GM18858 (cell line): ENCODE results near the gene GGA3.
"Not testable (repeated sequence)": the region's sequence is repeated elsewhere in the genome, so short reads cannot be mapped to it uniquely, and the experiment has no call there.

Experiments
- ATAC-seq: cut with Tn5 transposase; IDR thresholded peaks from one replicate; pipeline ENCODE4 v1.9.1; 2021; ENCODE audit not compliant: unreplicated experiment

The GGA3 gene

GRCh38 chr17:75227729-75228128 lies 33.7 kb downstream of the GGA3 start:
- no peak for ATAC-seq

DNA sequence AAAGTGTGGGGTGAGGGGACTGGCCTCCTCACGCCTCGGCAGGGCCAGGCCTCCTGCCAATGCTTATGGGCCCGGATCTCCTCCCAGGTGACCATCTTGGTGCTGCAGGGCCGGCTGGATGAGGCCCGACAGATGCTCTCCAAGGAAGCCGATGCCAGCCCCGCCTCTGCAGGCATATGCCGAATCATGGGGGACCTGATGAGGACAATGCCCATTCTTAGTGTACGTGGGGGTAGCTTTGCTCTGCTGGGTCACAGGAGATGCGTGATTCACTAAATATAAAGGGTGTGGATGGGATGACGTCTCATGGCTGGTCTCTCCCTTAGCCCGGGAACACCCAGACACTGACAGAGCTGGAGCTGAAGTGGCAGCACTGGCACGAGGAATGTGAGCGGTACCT lies 36.4 kb downstream of the GGA3 start:
- ATAC-seq: no peak

- ATAC-seq: no peak
These were observed 41.6 kb downstream of the GGA3 start for GRCh38 chr17:75219815-75220214.

GRCh38 chr17:75218131-75218530 lies 43.3 kb downstream of the GGA3 start:
- no peak for ATAC-seq

GRCh38 chr17:75209061-75209460 lies 52.3 kb downstream of the GGA3 start:
- no peak for ATAC-seq

DNA sequence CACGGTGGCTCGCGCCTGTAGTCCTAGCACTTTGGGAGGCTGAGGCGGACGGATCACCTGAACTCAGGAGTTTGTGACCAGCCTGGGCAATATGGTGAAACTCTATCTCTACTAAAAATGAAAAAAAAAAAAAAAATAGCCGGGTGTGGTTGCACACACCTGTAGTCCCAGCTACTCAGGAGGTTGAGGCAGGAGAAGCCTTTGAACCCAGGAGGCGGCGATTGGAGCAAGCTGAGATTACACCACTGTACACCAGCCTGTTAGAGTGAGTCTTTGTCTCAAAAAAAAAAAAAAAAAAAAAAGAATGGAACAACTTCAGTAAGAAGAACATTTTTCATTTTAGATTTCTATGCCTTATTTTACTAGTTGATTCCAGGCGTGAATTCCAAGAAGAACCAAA lies 53.2 kb downstream of the GGA3 start:
- ATAC-seq: no peak

DNA sequence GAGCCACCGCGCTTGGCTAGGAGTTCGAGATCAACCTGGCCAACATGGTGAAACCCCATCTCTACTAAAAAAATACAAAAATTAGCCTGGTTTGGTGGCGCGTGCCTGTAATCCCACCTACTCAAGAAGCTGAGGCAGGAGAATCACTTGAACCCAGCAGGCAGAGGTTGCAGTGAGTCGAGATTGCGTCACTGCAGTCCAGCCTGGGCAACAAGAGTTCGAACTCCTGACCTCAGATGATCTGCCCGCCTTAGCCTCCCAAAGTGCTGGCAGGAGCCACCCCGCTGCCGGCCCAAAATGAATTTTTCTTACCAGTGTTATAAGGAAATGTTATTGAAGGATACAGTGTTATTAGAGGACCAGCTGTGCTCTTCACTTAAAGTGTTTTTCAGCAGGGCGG lies 53.6 kb downstream of the GGA3 start:
- no peak for ATAC-seq

GRCh38 chr17:75207050-75207407 lies 54.4 kb downstream of the GGA3 start:
- not testable (repeated sequence) for ATAC-seq

DNA sequence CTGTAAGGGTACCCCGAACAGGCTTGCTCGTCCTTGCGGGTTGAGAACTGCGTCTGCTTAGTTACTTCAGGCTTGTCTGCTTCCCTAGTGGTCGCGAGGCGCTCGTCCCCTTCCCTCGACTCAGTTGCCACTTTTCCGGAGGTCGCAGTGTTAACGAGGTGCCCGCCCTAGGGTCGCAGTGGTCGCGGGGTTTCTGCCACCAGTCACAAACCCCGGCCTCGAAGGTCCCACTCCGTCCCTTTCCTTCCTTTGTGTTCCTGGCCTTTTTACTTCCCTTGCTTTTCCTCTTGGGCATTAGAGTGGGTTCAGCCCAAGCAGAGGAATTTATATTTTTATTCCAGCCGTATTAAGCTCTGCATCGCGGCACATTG lies 55.6 kb downstream of the GGA3 start:
- ATAC-seq: no peak

DNA sequence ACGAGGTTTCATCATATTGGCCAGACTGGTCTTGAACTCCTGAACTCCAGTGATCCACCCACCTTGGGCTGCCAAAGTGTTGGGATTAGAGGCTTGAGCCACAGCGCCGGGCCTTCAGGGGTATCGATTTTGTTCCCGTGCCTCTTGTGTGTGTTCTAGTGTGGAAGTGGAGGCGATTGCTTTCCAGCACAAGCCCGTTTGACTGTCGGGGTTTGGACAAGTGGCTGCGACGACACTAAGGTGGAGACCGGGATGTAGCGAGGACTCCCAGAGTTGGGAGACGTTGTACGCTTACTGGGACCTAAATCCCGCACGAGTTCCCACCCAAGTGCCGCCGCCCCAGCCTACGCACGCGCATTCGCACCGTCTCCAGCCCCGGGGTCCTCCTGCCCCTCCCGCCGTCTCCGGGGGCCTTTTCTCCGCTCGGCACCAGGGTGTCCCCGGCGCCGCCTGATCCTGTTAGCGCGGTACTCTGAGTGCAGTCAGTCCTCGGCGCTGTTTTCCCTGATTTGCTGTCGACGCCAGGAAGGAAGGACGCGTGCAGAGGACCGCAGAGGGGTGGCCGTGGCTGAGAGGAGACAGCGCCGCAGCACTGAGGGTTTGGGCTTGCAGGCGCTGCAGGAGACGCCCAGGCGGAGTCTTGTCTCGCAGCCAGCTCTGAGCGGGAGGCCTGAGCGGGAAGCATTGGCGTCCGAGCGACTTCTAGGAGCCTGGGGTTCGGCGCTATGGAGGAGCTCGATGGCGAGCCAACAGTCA lies 56.2 kb downstream of the GGA3 start, which contains the start of gene NUP85:
NUP85 (plus strand) TSS at position 643 of the 756 bp plus-strand sequence; CDS start at position 726, 83 bp downstream.
- ATAC-seq: no peak

DNA sequence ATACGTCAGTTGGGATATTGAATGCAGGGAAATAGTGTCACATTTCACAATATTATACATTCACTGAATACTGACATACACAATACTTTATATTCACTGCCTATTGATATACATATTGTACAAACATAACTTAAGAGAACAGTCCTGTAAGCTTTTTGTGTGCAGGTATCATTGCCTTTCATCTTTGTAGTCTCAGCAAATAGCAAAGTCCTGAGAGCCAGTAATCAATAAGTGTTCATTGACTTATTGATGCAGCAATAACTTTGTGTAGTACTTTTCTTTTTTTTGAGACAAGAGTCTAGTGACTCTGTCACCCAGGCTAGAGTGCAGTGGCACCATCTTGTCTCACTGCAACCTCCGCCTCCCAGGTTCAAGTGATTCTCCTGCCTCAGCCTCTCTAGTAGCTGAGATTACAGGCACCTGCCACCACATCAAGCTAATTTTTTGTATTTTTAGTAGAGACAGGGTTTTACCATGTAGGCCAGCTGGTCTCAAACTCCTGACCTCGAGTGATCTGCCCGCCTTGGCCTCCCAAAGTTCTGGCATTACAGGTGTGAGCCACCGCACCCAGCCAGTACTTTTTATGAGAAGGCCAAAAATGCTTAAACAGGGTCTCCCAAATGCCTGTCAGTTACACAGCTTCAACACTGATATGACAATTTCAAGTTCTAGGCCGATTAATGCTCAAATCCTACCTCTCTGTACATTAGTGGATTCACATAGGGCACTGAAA lies 61.4 kb downstream of the GGA3 start:
- ATAC-seq: no peak

GRCh38 chr17:75194879-75195278 lies 66.5 kb downstream of the GGA3 start:
- ATAC-seq: no peak

- ATAC-seq: no peak
These were observed 69.8 kb downstream of the GGA3 start for GRCh38 chr17:75191584-75191983.

- ATAC-seq: no peak
These were observed 72.8 kb downstream of the GGA3 start for GRCh38 chr17:75188614-75189013.
